HPDE6-E6E7 (cell line): Measurements from ENCODE around the gene RNU6-9.
A peak's percentile ranks its signal among the peaks of the same experiment; 100 is the strongest.

Source experiments
- DNase-seq: peaks from one replicate; pipeline ENCODE4 v3.0.0; 2011; ENCODE audit warnings: missing footprints; ENCODE audit errors: extremely low spot score

The RNU6-9 gene

GRCh38 chr19:918152-918437 is 24.8 kb downstream of the RNU6-9 start:
- no peak for DNase-seq

- DNase-seq, result no peak
These were observed 25.4 kb downstream of the RNU6-9 start for GRCh38 chr19:918481-919198.

GRCh38 chr19:919199-920050 is 26.1 kb downstream of the RNU6-9 start:
- DNase-seq, result no peak

- DNase-seq, result no peak
These were observed 27.0 kb downstream of the RNU6-9 start for GRCh38 chr19:920051-920864.

GRCh38 chr19:924553-925086 is 31.3 kb downstream of the RNU6-9 start:
- DNase-seq, result no peak

- no peak for DNase-seq
These were observed 31.8 kb downstream of the RNU6-9 start for GRCh38 chr19:925087-925525.

GRCh38 chr19:925526-926322 is 32.4 kb downstream of the RNU6-9 start, which contains the start of gene ARID3A:
ARID3A (plus strand) TSS chr19:926035; CDS start chr19:929529, 3,494 bp downstream.
- peak; percentile 69 for DNase-seq

GRCh38 chr19:926323-926588 is 33.0 kb downstream of the RNU6-9 start:
- DNase-seq, result no peak

GRCh38 chr19:926589-927350 is 33.5 kb downstream of the RNU6-9 start:
- no peak for DNase-seq

- no peak for DNase-seq
These were observed 34.1 kb downstream of the RNU6-9 start for GRCh38 chr19:927351-927779.

- no peak for DNase-seq
These were observed 34.6 kb downstream of the RNU6-9 start for GRCh38 chr19:927780-928401.

GRCh38 chr19:928471-929202 is 35.4 kb downstream of the RNU6-9 start:
- no peak for DNase-seq

- no peak for DNase-seq
These were observed 36.1 kb downstream of the RNU6-9 start for GRCh38 chr19:929203-929890.

- DNase-seq, result no peak
These were observed 36.6 kb downstream of the RNU6-9 start for GRCh38 chr19:929891-930258.

GRCh38 chr19:931860-932647 is 38.8 kb downstream of the RNU6-9 start:
- no peak for DNase-seq

- peak; percentile 71 for DNase-seq
These were observed 39.6 kb downstream of the RNU6-9 start for GRCh38 chr19:932648-933552.

- no peak for DNase-seq
These were observed 40.2 kb downstream of the RNU6-9 start for GRCh38 chr19:933553-933882.
